Measurements from ENCODE around the gene HTR1B.

The HTR1B gene

DNA sequence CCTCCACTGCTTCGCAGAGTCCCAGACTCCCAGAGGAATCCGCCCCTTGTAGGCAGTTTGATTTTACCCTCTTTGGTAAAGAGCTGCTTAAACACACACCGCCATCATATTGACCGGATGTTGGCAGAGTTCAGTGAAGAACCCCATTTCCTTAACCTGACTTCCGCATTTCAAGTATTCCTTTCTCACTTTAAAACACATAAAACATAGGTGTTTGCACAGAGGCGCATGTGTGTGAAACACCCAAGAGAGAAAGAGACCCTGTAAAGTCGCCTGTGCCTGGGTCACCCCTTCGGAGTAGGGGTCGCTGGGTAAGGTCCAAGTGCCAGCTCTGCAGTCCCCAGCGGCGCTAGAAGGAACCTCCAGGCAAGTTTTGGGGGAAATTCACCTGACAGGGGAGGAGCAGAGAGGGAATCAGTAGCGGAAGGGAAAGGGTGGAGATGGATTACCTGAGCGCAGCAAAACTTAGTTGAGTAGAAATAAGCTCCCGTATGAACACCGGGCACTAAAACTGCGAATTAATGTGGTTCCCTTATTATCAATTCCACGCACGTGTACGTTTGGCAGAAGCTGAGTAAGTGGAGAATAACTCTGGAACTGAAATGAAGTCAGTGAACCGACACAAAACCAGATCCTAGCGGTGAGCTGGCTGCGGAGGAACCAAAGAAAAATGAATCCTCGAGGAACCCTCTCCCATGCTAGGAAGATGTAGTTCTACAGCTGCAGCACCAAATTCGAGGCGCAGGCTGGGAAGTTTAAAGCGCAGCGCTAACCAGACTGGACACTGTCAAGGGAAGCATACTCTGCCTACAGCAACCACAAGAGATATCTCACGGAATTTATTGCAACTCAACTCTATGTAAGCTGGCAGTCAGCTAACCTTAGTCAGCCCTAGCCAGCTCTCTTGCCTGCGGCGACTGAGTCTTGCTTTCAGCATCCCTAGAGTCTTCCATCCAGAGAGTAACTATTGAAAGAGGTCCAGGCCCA is 3.5 kb upstream of the HTR1B start:
- Histone ChIP-seq H3K36me3 (ENCODE audit: control insufficient read depth, insufficient read depth, low read length) (no peaks in the 10 kb centered on the region), H3K9me3 (ENCODE audit: control insufficient read depth, low read length) (no peaks in the 10 kb centered on the region), H3K4me3 (ENCODE audit: extremely low read depth, insufficient read depth, low read length, poor library complexity, severe bottlenecking) (peak overlapping the region; percentile 48), H3K4me1 (ENCODE audit: control insufficient read depth, insufficient read depth, low read length, poor library complexity, severe bottlenecking) (peaks cover 4% of the 10 kb centered on the region), H3K27ac (ENCODE audit: low read depth, low read length, severe bottlenecking) (no peak overlapping the region)
- WGBS, 2 experiments (ENCODE audit: insufficient coverage in 2 of 2): 29 to 31% methylated on average over 26 to 28 of the region's 30 CpGs

DNA sequence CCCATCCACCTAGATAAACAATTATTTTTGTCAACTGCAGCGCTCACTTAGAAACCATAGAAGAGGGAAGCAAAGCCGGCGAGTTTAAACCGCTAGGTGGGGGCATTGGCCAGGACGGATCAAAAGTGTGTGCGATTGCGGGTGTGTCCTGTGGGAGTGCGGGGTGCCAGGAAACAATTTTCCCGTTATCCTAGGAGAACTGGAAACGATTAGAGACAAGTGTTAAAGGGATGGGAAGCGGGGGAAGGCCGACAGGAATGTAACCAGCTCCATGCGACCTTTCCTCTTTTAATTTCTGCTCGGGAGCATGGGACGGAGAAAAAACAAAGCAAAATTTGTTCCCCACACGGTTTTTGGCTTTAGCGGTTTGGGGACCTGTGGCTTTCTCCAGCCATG is 2.8 kb upstream of the HTR1B start:
- no peaks in the 10 kb centered on the region for H3K36me3 ChIP-seq (ENCODE audit: control insufficient read depth, insufficient read depth, low read length)
- peak overlapping the region; percentile 48 for H3K4me3 ChIP-seq (ENCODE audit: extremely low read depth, insufficient read depth, low read length, poor library complexity, severe bottlenecking)
- no peak overlapping the region for H3K27ac ChIP-seq (ENCODE audit: low read depth, low read length, severe bottlenecking)
- H3K4me1 ChIP-seq (ENCODE audit: control insufficient read depth, insufficient read depth, low read length, poor library complexity, severe bottlenecking): peaks cover 4% of the 10 kb centered on the region
- WGBS, 2 experiments (ENCODE audit: insufficient coverage in 2 of 2): 0 to 2% methylated on average over 11 to 16 of the region's 17 CpGs
- no peaks in the 10 kb centered on the region for H3K9me3 ChIP-seq (ENCODE audit: control insufficient read depth, low read length)

DNA sequence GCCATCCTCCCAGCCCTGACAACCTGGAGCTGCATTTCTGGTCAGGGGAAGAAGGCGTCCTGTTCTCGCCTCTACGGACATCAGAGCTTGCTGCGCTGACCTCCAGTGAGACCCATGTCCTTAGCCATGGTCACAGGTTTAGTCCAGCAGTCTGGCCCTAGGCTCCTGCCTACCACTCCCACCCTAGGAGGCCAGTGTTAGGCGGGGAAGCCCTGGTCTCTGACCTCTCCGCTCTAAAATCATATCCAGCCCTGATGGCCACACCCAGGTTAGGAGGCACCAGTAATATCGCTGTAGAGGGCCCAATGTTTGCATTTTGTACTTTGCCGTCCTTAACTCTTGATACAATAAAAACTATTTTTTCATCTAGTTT is 1.2 kb upstream of the HTR1B start:
- WGBS, 2 experiments (ENCODE audit: insufficient coverage in 2 of 2): 0 to 2% methylated on average over 5 to 7 of the region's 8 CpGs
- no peaks in the 10 kb centered on the region for H3K9me3 ChIP-seq (ENCODE audit: control insufficient read depth, low read length)

DNA sequence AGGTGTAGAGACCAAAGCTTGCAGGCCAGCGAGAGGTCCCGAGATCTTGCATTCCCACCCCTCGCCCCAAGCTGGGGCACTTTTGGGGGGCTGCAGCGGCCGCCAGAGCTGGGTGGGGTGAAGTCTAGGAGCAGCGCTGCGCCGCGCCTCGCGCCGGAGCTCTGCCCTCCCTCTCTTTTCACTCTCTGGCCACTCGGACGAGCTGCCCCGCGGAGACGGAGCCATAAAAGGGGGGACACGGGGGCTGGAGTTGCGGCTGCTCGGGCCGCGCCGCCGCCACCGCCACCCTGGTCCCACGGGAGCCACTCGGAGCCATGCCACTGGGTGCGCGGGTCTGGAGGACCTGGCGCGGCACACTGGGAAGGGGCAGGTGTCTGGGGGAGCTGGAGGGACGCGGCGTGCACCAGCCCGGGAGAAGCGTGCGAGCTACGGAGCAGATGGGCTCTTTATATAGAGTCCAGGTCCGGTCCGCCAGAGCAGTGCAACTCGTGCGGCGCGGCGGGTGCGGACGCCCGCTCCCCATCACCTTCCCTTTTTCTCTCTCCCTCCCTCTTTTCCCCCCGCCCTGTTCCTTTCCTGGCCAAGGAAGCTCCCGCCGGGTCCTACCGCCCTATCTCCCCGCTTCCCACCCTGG is 687 bp upstream of the HTR1B start:
- WGBS, 2 experiments (ENCODE audit: insufficient coverage in 2 of 2): 0% methylated on average over 20 to 35 of the region's 53 CpGs
- H3K27ac ChIP-seq (ENCODE audit: low read depth, low read length, severe bottlenecking): no peak overlapping the region
- H3K9me3 ChIP-seq (ENCODE audit: control insufficient read depth, low read length): no peaks in the 10 kb centered on the region
- peaks cover 4% of the 10 kb centered on the region for H3K4me1 ChIP-seq (ENCODE audit: control insufficient read depth, insufficient read depth, low read length, poor library complexity, severe bottlenecking)
- H3K4me3 ChIP-seq (ENCODE audit: extremely low read depth, insufficient read depth, low read length, poor library complexity, severe bottlenecking): peak overlapping the region; percentile 47
- no peaks in the 10 kb centered on the region for H3K36me3 ChIP-seq (ENCODE audit: control insufficient read depth, insufficient read depth, low read length)

More for the DNA sequence above, 1.2 kb upstream of the HTR1B start:
- Histone ChIP-seq H3K4me1 (ENCODE audit: control insufficient read depth, insufficient read depth, low read length, poor library complexity, severe bottlenecking) (peaks cover 4% of the 10 kb centered on the region), H3K4me3 (ENCODE audit: extremely low read depth, insufficient read depth, low read length, poor library complexity, severe bottlenecking) (peak overlapping the region; percentile 47), H3K36me3 (ENCODE audit: control insufficient read depth, insufficient read depth, low read length) (no peaks in the 10 kb centered on the region), H3K27ac (ENCODE audit: low read depth, low read length, severe bottlenecking) (no peak overlapping the region)

DNA sequence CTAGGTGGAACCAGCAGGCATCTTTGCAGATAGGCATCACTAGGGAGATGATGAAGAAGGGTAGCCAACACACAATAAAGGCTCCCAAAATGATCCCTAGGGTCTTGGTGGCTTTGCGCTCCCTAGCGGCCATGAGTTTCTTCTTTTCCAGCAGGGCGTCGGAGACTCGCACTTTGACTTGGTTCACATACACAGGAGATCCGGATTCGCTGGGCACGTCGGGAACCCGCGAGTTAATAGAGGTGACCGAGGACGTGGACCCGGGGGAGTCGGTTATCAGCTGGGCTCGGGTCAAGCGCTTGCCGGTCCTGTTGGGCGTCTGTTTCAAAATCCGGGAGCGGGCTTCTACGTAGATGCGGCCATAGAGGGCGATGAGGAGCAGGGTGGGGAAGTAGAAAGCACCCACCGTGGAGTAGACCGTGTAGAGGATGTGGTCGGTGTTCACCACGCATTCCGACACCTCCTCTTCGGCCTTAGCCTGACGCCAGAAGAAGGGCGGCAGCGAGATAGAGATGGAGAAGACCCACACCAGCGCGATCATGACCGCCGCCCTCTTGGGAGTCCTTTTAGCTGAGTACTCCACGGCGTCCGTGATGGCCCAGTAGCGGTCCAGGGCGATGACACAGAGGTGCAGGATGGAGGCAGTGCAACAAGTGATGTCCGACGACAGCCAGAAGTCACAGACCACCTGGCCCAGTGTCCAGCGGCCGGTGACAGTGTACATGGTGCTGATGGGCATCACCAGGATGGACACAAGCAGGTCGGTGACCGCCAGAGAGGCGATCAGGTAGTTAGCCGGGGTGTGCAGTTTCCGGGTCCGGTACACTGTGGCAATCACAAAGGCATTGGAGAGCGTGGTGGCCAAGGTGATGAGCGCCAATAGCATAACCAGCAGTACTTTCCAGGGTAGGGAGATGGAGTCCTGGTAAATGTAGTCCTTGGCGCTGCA is 658 bp downstream of the HTR1B start:
- no peak overlapping the region for H3K27ac ChIP-seq (ENCODE audit: low read depth, low read length, severe bottlenecking)
- 2 to 5% methylated on average over 45 of the region's 55 CpGs for WGBS, 2 experiments (ENCODE audit: insufficient coverage in 2 of 2)

DNA sequence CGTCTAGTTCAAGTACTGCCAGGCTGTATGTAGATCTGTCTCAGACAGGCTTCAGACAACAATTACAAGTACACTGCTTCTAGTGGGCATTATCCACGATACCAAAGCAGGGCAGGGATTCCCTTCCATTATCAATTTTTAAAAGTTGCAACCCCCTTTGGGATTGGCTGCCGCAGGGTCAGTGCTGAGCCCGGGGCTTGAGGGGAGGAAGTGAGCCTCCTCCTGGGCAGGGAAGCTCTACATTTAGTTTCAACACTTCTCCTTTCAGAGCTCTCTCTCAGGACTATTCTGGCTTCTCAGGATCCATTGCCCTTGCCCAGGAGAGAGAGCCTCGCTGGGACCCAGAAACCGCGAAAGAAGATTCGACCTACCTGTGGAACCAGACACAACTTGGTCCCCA is 1.5 kb downstream of the HTR1B start:
- Histone ChIP-seq H3K4me1 (ENCODE audit: control insufficient read depth, insufficient read depth, low read length, poor library complexity, severe bottlenecking) (peaks cover 9% of the 10 kb centered on the region), H3K27ac (ENCODE audit: low read depth, low read length, severe bottlenecking) (no peak overlapping the region), H3K4me3 (ENCODE audit: extremely low read depth, insufficient read depth, low read length, poor library complexity, severe bottlenecking) (no peak overlapping the region), H3K9me3 (ENCODE audit: control insufficient read depth, low read length) (no peaks in the 10 kb centered on the region), H3K36me3 (ENCODE audit: control insufficient read depth, insufficient read depth, low read length) (no peaks in the 10 kb centered on the region)
- WGBS, 2 experiments (ENCODE audit: insufficient coverage in 2 of 2): 85 to 93% methylated on average over 5 to 8 of the region's 8 CpGs

More for the DNA sequence above, 658 bp downstream of the HTR1B start:
- no peaks in the 10 kb centered on the region for H3K9me3 ChIP-seq (ENCODE audit: control insufficient read depth, low read length)
- no peaks in the 10 kb centered on the region for H3K36me3 ChIP-seq (ENCODE audit: control insufficient read depth, insufficient read depth, low read length)
- H3K4me1 ChIP-seq (ENCODE audit: control insufficient read depth, insufficient read depth, low read length, poor library complexity, severe bottlenecking): peaks cover 4% of the 10 kb centered on the region
- peak overlapping the region; percentile 47 for H3K4me3 ChIP-seq (ENCODE audit: extremely low read depth, insufficient read depth, low read length, poor library complexity, severe bottlenecking)

DNA sequence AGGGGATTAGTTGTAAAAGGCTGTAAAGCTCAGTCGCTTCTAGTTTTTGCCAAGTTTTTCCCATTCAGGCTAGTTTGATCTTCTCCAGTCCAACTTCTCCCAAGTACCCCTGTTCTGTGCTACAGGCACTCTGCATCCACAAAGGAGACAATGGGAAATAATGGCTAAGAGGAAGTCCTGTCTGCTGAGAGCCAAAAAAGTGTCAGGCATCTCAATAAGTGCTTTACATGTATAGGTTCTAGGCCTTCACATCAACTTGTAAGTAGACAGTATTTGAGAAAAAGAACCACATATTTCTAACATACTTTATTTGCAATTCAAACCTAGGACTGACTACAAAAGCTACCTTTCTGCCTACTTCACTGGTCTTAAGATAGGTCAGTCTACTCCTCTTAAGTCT is 4.9 kb downstream of the HTR1B start:
- Histone ChIP-seq H3K4me1 (ENCODE audit: control insufficient read depth, insufficient read depth, low read length, poor library complexity, severe bottlenecking) (peaks cover 7% of the 10 kb centered on the region), H3K27ac (ENCODE audit: low read depth, low read length, severe bottlenecking) (no peak overlapping the region), H3K36me3 (ENCODE audit: control insufficient read depth, insufficient read depth, low read length) (no peaks in the 10 kb centered on the region), H3K9me3 (ENCODE audit: control insufficient read depth, low read length) (no peaks in the 10 kb centered on the region), H3K4me3 (ENCODE audit: extremely low read depth, insufficient read depth, low read length, poor library complexity, severe bottlenecking) (no peak overlapping the region)
- WGBS, 2 experiments (ENCODE audit: insufficient coverage in 2 of 2): no CpG with 5 or more reads among the region's 1 CpG

DNA sequence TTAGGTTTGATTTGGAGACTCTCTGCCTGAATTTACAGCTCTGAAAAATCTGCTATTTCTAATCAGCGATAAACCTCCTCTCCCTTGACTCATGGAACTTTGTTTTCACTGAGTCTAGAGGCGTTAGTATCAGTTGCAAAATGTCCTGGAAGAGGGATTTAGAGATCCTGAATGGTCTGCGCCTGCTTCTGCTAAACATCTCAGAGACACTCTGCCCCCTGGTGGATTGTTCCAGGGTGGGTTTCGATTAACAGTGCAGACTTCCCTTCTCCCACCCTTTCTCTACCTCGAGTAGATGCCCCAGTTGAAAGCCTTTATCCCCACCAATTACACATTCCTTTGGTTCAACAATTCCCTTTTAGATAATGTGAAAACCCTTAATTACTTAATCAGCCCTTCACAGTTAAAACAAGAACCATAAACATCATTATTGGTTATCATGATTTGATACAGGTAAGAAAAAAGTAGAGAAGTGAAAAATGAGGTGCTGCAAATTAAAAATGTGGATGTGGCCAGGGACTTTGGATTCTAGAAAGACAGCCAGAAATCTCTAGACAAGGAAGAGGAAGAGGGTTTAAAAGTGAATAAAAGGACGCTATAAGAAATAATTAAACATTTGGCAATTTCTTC is 5.5 kb downstream of the HTR1B start:
- H3K4me1 ChIP-seq (ENCODE audit: control insufficient read depth, insufficient read depth, low read length, poor library complexity, severe bottlenecking): peaks cover 7% of the 10 kb centered on the region
- 37 to 40% methylated on average over 2 to 3 of the region's 6 CpGs for WGBS, 2 experiments (ENCODE audit: insufficient coverage in 2 of 2)
- no peaks in the 10 kb centered on the region for H3K36me3 ChIP-seq (ENCODE audit: control insufficient read depth, insufficient read depth, low read length)
- no peaks in the 10 kb centered on the region for H3K9me3 ChIP-seq (ENCODE audit: control insufficient read depth, low read length)
- no peak overlapping the region for H3K4me3 ChIP-seq (ENCODE audit: extremely low read depth, insufficient read depth, low read length, poor library complexity, severe bottlenecking)
- H3K27ac ChIP-seq (ENCODE audit: low read depth, low read length, severe bottlenecking): peak overlapping the region; percentile 91

DNA sequence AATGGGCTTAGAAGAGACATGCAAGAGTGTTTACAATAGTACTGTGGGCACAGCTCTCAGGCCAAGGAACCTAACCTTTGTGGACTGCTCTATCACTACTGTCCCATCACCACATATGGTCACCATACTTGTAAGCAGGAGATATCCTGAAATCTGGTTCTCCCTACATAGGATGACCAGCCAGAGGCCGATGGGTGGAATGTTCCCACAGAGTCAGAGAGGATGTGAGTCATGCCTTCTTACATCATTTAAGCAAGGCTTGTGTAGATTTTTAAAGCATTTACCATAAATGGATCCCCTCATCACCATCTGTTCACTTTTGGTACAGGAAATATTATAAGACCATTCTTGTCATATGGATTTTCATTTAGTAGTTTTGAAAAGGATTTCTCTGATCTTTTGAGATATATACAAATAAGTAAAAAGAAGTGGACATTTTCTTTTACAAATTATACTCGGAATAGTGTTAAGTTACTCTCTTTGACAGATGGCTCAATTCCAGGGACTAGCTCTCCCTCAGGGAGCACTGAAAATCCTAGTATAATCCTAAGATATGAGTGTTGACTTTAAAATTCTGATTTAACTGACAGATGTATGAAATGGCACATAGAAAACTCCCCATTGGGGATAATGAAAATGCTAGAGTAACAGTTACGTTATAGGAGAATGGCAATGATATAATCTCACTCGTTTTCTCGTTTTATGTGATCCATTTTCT is 6.6 kb downstream of the HTR1B start:
- H3K4me3 ChIP-seq (ENCODE audit: extremely low read depth, insufficient read depth, low read length, poor library complexity, severe bottlenecking): no peak overlapping the region
- WGBS, 2 experiments (ENCODE audit: insufficient coverage in 2 of 2): 50% methylated on average over 1 of the region's 5 CpGs; no CpG with 5 or more reads in 1 of the 2 experiments
- peak overlapping the region; percentile 91 for H3K27ac ChIP-seq (ENCODE audit: low read depth, low read length, severe bottlenecking)
- H3K4me1 ChIP-seq (ENCODE audit: control insufficient read depth, insufficient read depth, low read length, poor library complexity, severe bottlenecking): peaks cover 7% of the 10 kb centered on the region
- no peaks in the 10 kb centered on the region for H3K9me3 ChIP-seq (ENCODE audit: control insufficient read depth, low read length)
- H3K36me3 ChIP-seq (ENCODE audit: control insufficient read depth, insufficient read depth, low read length): no peaks in the 10 kb centered on the region
